HCT116 (cell line): ENCODE measurements around the gene SUGCT. TPM values are rescaled to one million over a fixed set of nuclear protein-coding genes. Genes with fewer than 3 reads are reported as not detected.

Experiments
- ATAC-seq: fragments of 200-7000 bp; cut with Tn5 transposase; 2 replicates; pipeline ENCODE4 v1.9.1; 2020; ENCODE audit warnings: mild to moderate bottlenecking, moderate library complexity
- BruUV-seq: library from RNA; stranded (reverse); fragments of 400-500 nt; replicated peaks from 2 replicates; lab custom pipeline; 2021; lab: Mats Ljungman, UMichigan
- CTCF ChIA-PET: fragments of 300-600 bp; sonication (Branson Sonifier 250); formaldehyde crosslinking; loops from one replicate; lab custom pipeline; 2021; ENCODE audit warnings: antibody characterized with exemption; lab: Charles Lee
- POLR2A ChIA-PET: fragments of 300-600, 350-600 bp; sonication (Branson Sonifier 250); formaldehyde crosslinking; loops from one replicate; lab custom pipeline; 2021; ENCODE audit warnings: antibody characterized with exemption; lab: Charles Lee
- RAD21 ChIA-PET, 2 experiments: fragments of 300-600 bp; sonication (Branson Sonifier 250); formaldehyde crosslinking; loops; one replicate each; lab custom pipeline; 2023; ENCODE audit warnings: low total read pairs in 2 of 2; ENCODE audit not compliant: uncharacterized antibody in 2 of 2, unreplicated experiment in 2 of 2, low non-redundant PET in 1 of 2; lab: Charles Lee
- DNase-seq: peaks from one replicate; pipeline ENCODE4 v3.0.0-alpha.2; 2010; ENCODE audit warnings: low read depth, low spot score
- H2AFZ ChIP-seq: fragments of 200-600 bp; shearing (Covaris generic), sonication (generic); 2 replicates; pipeline ENCODE4 v1.6.1; 2017; ENCODE audit warnings: low read depth, mixed run types, mixed read lengths, antibody characterized with exemption, low read length; ENCODE audit not compliant: poor library complexity, severe bottlenecking
- H3K27ac ChIP-seq: 2 replicates; pipeline ENCODE4 v1.5.1; 2012; ENCODE audit warnings: low read depth, low read length
- H3K27me3 ChIP-seq: fragments of 200-600 bp; sonication (generic); 2 replicates; pipeline ENCODE4 v1.6.1; 2016; ENCODE audit warnings: mixed run types, low read length, mixed read lengths; ENCODE audit not compliant: insufficient read depth
- H3K36me3 ChIP-seq, 2 experiments: fragments of 200-500 bp in 1 of 2; fragments of 200-600 bp in 1 of 2; sonication (Bioruptor generic) in 1 of 2; sonication (generic) in 1 of 2; 2 replicates each; pipeline versions ENCODE4 v1.5.1 to v1.6.1; 2014 to 2016; ENCODE audit warnings: low read length in 2 of 2, inconsistent platforms in 1 of 2, mixed read lengths in 1 of 2, mixed run types in 1 of 2; ENCODE audit not compliant: insufficient read depth in 2 of 2, control insufficient read depth in 1 of 2
- H3K4me1 ChIP-seq, 2 experiments: fragments of 200-600 bp in 1 of 2; sonication (generic) in 1 of 2; 2 replicates each; pipeline versions ENCODE4 v1.5.1 to v1.6.1; 2012 to 2017; ENCODE audit warnings: low read length in 2 of 2, inconsistent platforms in 1 of 2, mild to moderate bottlenecking in 1 of 2, mixed read lengths in 1 of 2, mixed run types in 1 of 2, moderate library complexity in 1 of 2; ENCODE audit not compliant: insufficient read depth in 2 of 2, control insufficient read depth in 1 of 2
- H3K4me2 ChIP-seq: fragments of 200-600 bp; sonication (generic); 2 replicates; pipeline ENCODE4 v1.6.1; 2017; ENCODE audit warnings: mixed run types, low read length, mixed read lengths
- H3K4me3 ChIP-seq, 2 experiments: fragments of 200-600 bp in 1 of 2; sonication (generic) in 1 of 2; replicated peaks in 1 of 2; 2 replicates each; pipeline ENCODE4 v1.5.1; 2011 to 2016; ENCODE audit warnings: low read length in 2 of 2, control low read depth in 1 of 2, low read depth in 1 of 2, mild to moderate bottlenecking in 1 of 2, mixed read lengths in 1 of 2, mixed run types in 1 of 2
- H3K79me2 ChIP-seq: fragments of 200-600 bp; sonication (generic); 2 replicates; pipeline ENCODE4 v1.6.1; 2017; ENCODE audit warnings: mild to moderate bottlenecking, mixed run types, low read length, moderate library complexity, mixed read lengths; ENCODE audit not compliant: insufficient read depth
- H3K9ac ChIP-seq: fragments of 200-600 bp; sonication (generic); 2 replicates; pipeline ENCODE4 v1.6.1; 2016; ENCODE audit warnings: low read length, mixed read lengths
- H3K9me2 ChIP-seq: fragments of 200-600 bp; sonication (generic), shearing (Covaris generic); 2 replicates; pipeline ENCODE4 v1.6.1; 2017; ENCODE audit warnings: mixed run types, mild to moderate bottlenecking, moderate library complexity; ENCODE audit not compliant: insufficient read depth
- H3K9me3 ChIP-seq, 2 experiments: fragments of 200-500 bp in 1 of 2; fragments of 200-600 bp in 1 of 2; sonication (Bioruptor generic) in 1 of 2; sonication (generic) in 1 of 2; 2 replicates each; pipeline ENCODE4 v1.6.1; 2014 to 2017; ENCODE audit warnings: low read length in 2 of 2, mixed read lengths in 2 of 2, inconsistent platforms in 1 of 2, low read depth in 1 of 2, mild to moderate bottlenecking in 1 of 2, mixed run types in 1 of 2, moderate library complexity in 1 of 2; ENCODE audit not compliant: control insufficient read depth in 1 of 2, insufficient read depth in 1 of 2
- H4K20me1 ChIP-seq: fragments of 200-600 bp; sonication (generic), shearing (Covaris generic); 2 replicates; pipeline ENCODE4 v1.6.1; 2017; ENCODE audit warnings: mixed run types, mild to moderate bottlenecking, moderate library complexity; ENCODE audit not compliant: insufficient read depth
- CTCF ChIP-seq, 3 experiments: fragments of 200-600 bp in 1 of 3; sonication (generic) in 1 of 3; IDR thresholded peaks in 2 of 3; conservative IDR thresholded peaks in 1 of 3; 2 replicates each; pipeline ENCODE4 v1.5.1; 2012 to 2017; ENCODE audit warnings: low read depth in 2 of 3, low read length in 2 of 3, antibody characterized with exemption in 1 of 3, borderline replicate concordance in 1 of 3, control low read depth in 1 of 3, mild to moderate bottlenecking in 1 of 3, mixed read lengths in 1 of 3, mixed run types in 1 of 3, moderate library complexity in 1 of 3; ENCODE audit not compliant: insufficient read depth in 1 of 3
- ELF1 ChIP-seq: IDR thresholded peaks from 2 replicates; pipeline ENCODE4 v1.6.1; 2012; ENCODE audit warnings: low read depth, borderline replicate concordance
- EZH2 ChIP-seq: fragments of 200-600 bp; sonication (generic); IDR thresholded peaks from 2 replicates; pipeline ENCODE4 v1.6.1; 2017; ENCODE audit warnings: antibody characterized with exemption, mixed run types
- FOSL1 ChIP-seq: IDR thresholded peaks from 2 replicates; pipeline ENCODE4 v1.6.1; 2012; ENCODE audit warnings: low read depth
- SP1 ChIP-seq: IDR thresholded peaks from 2 replicates; pipeline ENCODE4 v1.6.1; 2012; ENCODE audit warnings: low read depth
- SRF ChIP-seq: IDR thresholded peaks from 2 replicates; pipeline ENCODE4 v1.6.1; 2012; ENCODE audit warnings: low read depth
- ZBTB33 ChIP-seq: IDR thresholded peaks from 2 replicates; pipeline ENCODE4 v1.6.1; 2011; ENCODE audit warnings: mild to moderate bottlenecking, low read length, moderate library complexity; ENCODE audit not compliant: insufficient replicate concordance; ENCODE audit errors: extremely low read depth
- ZNF274 ChIP-seq: fragments of 200-500 bp; sonication (Bioruptor generic); IDR thresholded peaks from 2 replicates; pipeline ENCODE4 v1.6.1; 2014; ENCODE audit warnings: mild to moderate bottlenecking, low read depth, low read length, inconsistent platforms
- intact Hi-C: fragments of 100-400 bp; cut with micrococcal nuclease; formaldehyde crosslinking; loops from 2 replicates; pipeline ENCODE4 v1.10.0; 2022
- total RNA-seq: library from RNA; stranded (reverse); gene quantifications from one replicate; pipeline ENCODE4 v1.2.1, GENCODE V29; 2021; ENCODE audit not compliant: unreplicated experiment
- TF ChIP-seq, protein P1 (sequence below): IDR thresholded peaks from 2 replicates; pipeline ENCODE4 v1.6.1; 2012

SUGCT gene
- total RNA-seq, 1 experiment from 2014 or later: 4.4 TPM

- RAD21 ChIA-PET: no interaction called here
- DNase-seq: no peak
- TF ChIP-seq SP1 (no peak), ZNF274 (no peak), EZH2 (no peak), FOSL1 (no peak), SRF (no peak), ZBTB33 (no peak), CTCF (IDR thresholded peaks at IDR 0.05 in 2 of 3, conservative IDR thresholded peaks at IDR 0.05 in 1 of 3; ENCODE audit: borderline replicate concordance in 1 of 3, insufficient read depth in 1 of 3, low read depth in 2 of 3, low read length in 2 of 3) (no peak), ELF1 (no peak)
- TF ChIP-seq, protein P1, sequence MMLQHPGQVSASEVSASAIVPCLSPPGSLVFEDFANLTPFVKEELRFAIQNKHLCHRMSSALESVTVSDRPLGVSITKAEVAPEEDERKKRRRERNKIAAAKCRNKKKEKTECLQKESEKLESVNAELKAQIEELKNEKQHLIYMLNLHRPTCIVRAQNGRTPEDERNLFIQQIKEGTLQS: no peak
- Histone ChIP-seq H3K4me1 (no peaks in the 10 kb centered on the region), H3K9ac (no peak overlapping the region), H3K79me2 (no peaks in the 10 kb centered on the region), H3K9me3 (no peaks in the 10 kb centered on the region), H3K9me2 (no peaks in the 10 kb centered on the region), H3K4me3 (no peak overlapping the region), H3K27me3 (no peaks in the 10 kb centered on the region), H3K27ac (no peak overlapping the region), H4K20me1 (no peaks in the 10 kb centered on the region), H2AFZ (no peak overlapping the region), H3K4me2 (no peak overlapping the region), H3K36me3 (no peaks in the 10 kb centered on the region)
- POLR2A ChIA-PET: no interaction called here
- BruUV-seq: no TSS peak
- CTCF ChIA-PET: no interaction called here
- no peak for ATAC-seq
- intact Hi-C loops: no loop called here
Measured at GRCh38 chr7:40773656-40774055, 638.9 kb downstream of the SUGCT start.
